Hepatocyte (in vitro differentiated cells): ENCODE results near the gene CHN2. TPM values are rescaled to one million over a fixed set of nuclear protein-coding genes. Genes with fewer than 3 reads are reported as not detected.
A peak's percentile ranks its signal among the peaks of the same experiment; 100 is the strongest.
"Not testable (repeated sequence)": the region's sequence is repeated elsewhere in the genome, so short reads cannot be mapped to it uniquely, and the experiment has no call there.

Source experiments
- DNase-seq: peaks from one replicate; pipeline ENCODE4 v3.0.0-alpha.2; 2016; ENCODE audit warnings: low spot score
- H2AFZ ChIP-seq: fragments of 200-600 bp; sonication (generic); 2 replicates; pipeline ENCODE4 v1.6.0; 2016; ENCODE audit warnings: antibody characterized with exemption, mild to moderate bottlenecking
- H3K27ac ChIP-seq: fragments of 200-600 bp; sonication (generic); 2 replicates; pipeline ENCODE4 v1.5.1; 2016; ENCODE audit warnings: mild to moderate bottlenecking
- H3K27me3 ChIP-seq: fragments of 200-600 bp; sonication (generic); 2 replicates; pipeline ENCODE4 v1.6.1; 2016
- H3K36me3 ChIP-seq: fragments of 200-600 bp; sonication (generic); replicated peaks from 2 replicates; pipeline ENCODE4 v1.5.1; 2016; ENCODE audit warnings: low read depth; ENCODE audit not compliant: insufficient read depth
- H3K4me1 ChIP-seq: fragments of 200-600 bp; sonication (generic); 2 replicates; pipeline ENCODE4 v1.5.1; 2016; ENCODE audit warnings: mild to moderate bottlenecking, moderate library complexity; ENCODE audit not compliant: insufficient read depth
- H3K4me2 ChIP-seq: fragments of 200-600 bp; sonication (generic); 2 replicates; pipeline ENCODE4 v1.6.0; 2016
- H3K4me3 ChIP-seq: fragments of 200-600 bp; sonication (generic); 2 replicates; pipeline ENCODE4 v1.5.1; 2016; ENCODE audit warnings: mild to moderate bottlenecking
- H3K79me2 ChIP-seq: fragments of 200-600 bp; sonication (generic); 2 replicates; pipeline ENCODE4 v1.6.0; 2017; ENCODE audit warnings: mild to moderate bottlenecking
- H3K9me2 ChIP-seq: fragments of 200-600 bp; sonication (generic); replicated peaks from 2 replicates; pipeline ENCODE4 v1.6.0; 2017; ENCODE audit warnings: mild to moderate bottlenecking; ENCODE audit not compliant: insufficient read depth
- H3K9me3 ChIP-seq: fragments of 200-600 bp; sonication (generic); 2 replicates; pipeline ENCODE4 v1.5.1; 2016; ENCODE audit warnings: low read depth, mild to moderate bottlenecking
- H4K20me1 ChIP-seq: fragments of 200-600 bp; sonication (generic); 2 replicates; pipeline ENCODE4 v1.6.0; 2016; ENCODE audit warnings: mild to moderate bottlenecking; ENCODE audit not compliant: insufficient read depth, poor library complexity, severe bottlenecking
- CTCF ChIP-seq: fragments of 200-600 bp; sonication (generic); IDR thresholded peaks from 2 replicates; pipeline ENCODE4 v1.5.1; 2016; ENCODE audit warnings: antibody characterized with exemption, mild to moderate bottlenecking; ENCODE audit not compliant: poor library complexity
- EZH2 ChIP-seq: fragments of 200-600 bp; sonication (generic); IDR thresholded peaks from 2 replicates; pipeline ENCODE4 v1.6.1; 2016; ENCODE audit warnings: antibody characterized with exemption, mild to moderate bottlenecking, borderline replicate concordance
- EZH2phosphoT487 ChIP-seq: fragments of 200-600 bp; sonication (generic); IDR thresholded peaks from one replicate; pipeline ENCODE4 v1.6.1; 2018; ENCODE audit warnings: antibody characterized with exemption, mild to moderate bottlenecking, low read depth, moderate library complexity; ENCODE audit not compliant: unreplicated experiment, severe bottlenecking
- WGBS: methylation state at CpG from one replicate; pipeline ENCODE4 v1.1.6; 2016; ENCODE audit warnings: low lambda C conversion rate; ENCODE audit errors: missing lambda C conversion rate; 5-methylcytosine and 5-hydroxymethylcytosine counted together
- polyA plus RNA-seq: library from polyadenylated mRNA; unstranded; fragments of >200 nt; fragmentation: Nextera tagmentation; extraction: Ambion mirVana; gene quantifications from 2 replicates; pipeline ENCODE4 v1.2.1, GENCODE V29; 2016
- total RNA-seq: library from RNA; depleted of rRNA; stranded (reverse); fragments of >200 nt; gene quantifications from 2 replicates; pipeline ENCODE4 v1.2.3, GENCODE V29; 2014

CHN2 gene
- total and polyA plus RNA-seq, 2 experiments from 2014 or later = 8.7 to 12.3 TPM

GRCh38 chr7:29208410-29209250 lies 14.1 kb downstream of the CHN2 start:
- Histone ChIP-seq H4K20me1 (no peaks in the 10 kb centered on the region), H3K4me2 (peak overlapping the region; percentile 21), H3K79me2 (no peaks in the 10 kb centered on the region), H2AFZ (no peak overlapping the region), H3K4me3 (no peak overlapping the region), H3K9me2 (no peaks in the 10 kb centered on the region), H3K4me1 (peaks cover 10% of the 10 kb centered on the region), H3K36me3 (no peaks in the 10 kb centered on the region), H3K27me3 (no peaks in the 10 kb centered on the region), H3K9me3 (no peaks in the 10 kb centered on the region), H3K27ac (peak overlapping the region; percentile 81)
- TF ChIP-seq CTCF = no peak
- no peak for TF ChIP-seq EZH2phosphoT487
- TF ChIP-seq EZH2 = no peak
- peak; percentile 61 for DNase-seq
- WGBS = 80% methylated on average over 12 of the region's 12 CpGs

GRCh38 chr7:29209745-29210144 lies 15.2 kb downstream of the CHN2 start:
- no peaks in the 10 kb centered on the region for H4K20me1 ChIP-seq
- H2AFZ ChIP-seq = no peak overlapping the region
- no peaks in the 10 kb centered on the region for H3K9me3 ChIP-seq
- no peaks in the 10 kb centered on the region for H3K79me2 ChIP-seq
- H3K36me3 ChIP-seq = no peaks in the 10 kb centered on the region
- peaks cover 5% of the 10 kb centered on the region for H3K4me1 ChIP-seq
- H3K9me2 ChIP-seq = no peaks in the 10 kb centered on the region
- 91% methylated on average over 3 of the region's 3 CpGs for WGBS
- H3K27ac ChIP-seq = no peak overlapping the region
- TF ChIP-seq CTCF (no peak), EZH2 (no peak), EZH2phosphoT487 (no peak)
- no peak overlapping the region for H3K4me2 ChIP-seq
- DNase-seq = no peak
- no peaks in the 10 kb centered on the region for H3K27me3 ChIP-seq
- H3K4me3 ChIP-seq = no peak overlapping the region

- H4K20me1 ChIP-seq, H3K36me3 ChIP-seq, H3K9me2 ChIP-seq, H3K4me3 ChIP-seq, H3K4me2 ChIP-seq, H3K27ac ChIP-seq, H3K27me3 ChIP-seq, H3K79me2 ChIP-seq, H2AFZ ChIP-seq, DNase-seq, H3K9me3 ChIP-seq: not testable (repeated sequence)
- H3K4me1 ChIP-seq = peaks cover 11% of the 10 kb centered on the region
- WGBS = 96% methylated on average over 2 of the region's 2 CpGs
Observed at GRCh38 chr7:29212736-29213135, 18.2 kb downstream of the CHN2 start.

GRCh38 chr7:29214056-29214455 lies 19.5 kb downstream of the CHN2 start:
- Histone ChIP-seq H3K4me1 (peaks cover 11% of the 10 kb centered on the region), H3K79me2 (no peaks in the 10 kb centered on the region), H2AFZ (no peak overlapping the region), H3K27ac (no peak overlapping the region), H3K4me3 (no peak overlapping the region), H3K27me3 (no peaks in the 10 kb centered on the region), H3K9me2 (no peaks in the 10 kb centered on the region), H3K9me3 (no peaks in the 10 kb centered on the region), H4K20me1 (no peaks in the 10 kb centered on the region), H3K36me3 (no peaks in the 10 kb centered on the region), H3K4me2 (no peak overlapping the region)
- no peak for DNase-seq
- 93% methylated on average over 5 of the region's 5 CpGs for WGBS
- TF ChIP-seq EZH2 (no peak), CTCF (no peak), EZH2phosphoT487 (no peak)
